DMS53 treated with DMSO at 0.1 percent for 48 hours (cell line): Measurements from ENCODE around the gene KDM6A.
"Not testable (repeated sequence)": the region's sequence is repeated elsewhere in the genome, so short reads cannot be mapped to it uniquely, and the experiment has no call there.

ENCODE experiments used
- DNase-seq: peaks from one replicate; lab custom pipeline; 2025; ENCODE audit not compliant: unreplicated experiment; lab: John Stamatoyannopoulos, UW

The KDM6A gene

GRCh38 chrX:44922980-44923379, 50.0 kb downstream of the KDM6A start:
- DNase-seq, result no peak

- DNase-seq, result no peak
Measured at GRCh38 chrX:44927398-44927797, 54.4 kb downstream of the KDM6A start.

- no peak for DNase-seq
Measured at GRCh38 chrX:44931441-44931973, 58.5 kb downstream of the KDM6A start.

- DNase-seq, result no peak
Measured at GRCh38 chrX:44935172-44935571, 62.2 kb downstream of the KDM6A start.

GRCh38 chrX:44935640-44936039, 62.7 kb downstream of the KDM6A start:
- no peak for DNase-seq

GRCh38 chrX:44937606-44938005, 64.6 kb downstream of the KDM6A start:
- no peak for DNase-seq

GRCh38 chrX:44938111-44938510, 65.1 kb downstream of the KDM6A start:
- DNase-seq, result no peak

GRCh38 chrX:44940541-44940940, 67.6 kb downstream of the KDM6A start:
- not testable (repeated sequence) for DNase-seq

GRCh38 chrX:44943007-44943406, 70.0 kb downstream of the KDM6A start:
- DNase-seq, result no peak

- no peak for DNase-seq
Measured at GRCh38 chrX:44944894-44945293, 71.9 kb downstream of the KDM6A start.

- DNase-seq, result no peak
Measured at GRCh38 chrX:44945736-44946135, 72.7 kb downstream of the KDM6A start.

GRCh38 chrX:44946771-44947170, 73.8 kb downstream of the KDM6A start:
- DNase-seq, result no peak

GRCh38 chrX:44947995-44948394, 75.0 kb downstream of the KDM6A start:
- DNase-seq, result no peak

GRCh38 chrX:44948406-44948805, 75.4 kb downstream of the KDM6A start:
- no peak for DNase-seq

- no peak for DNase-seq
Measured at GRCh38 chrX:44949125-44949524, 76.1 kb downstream of the KDM6A start.

GRCh38 chrX:44950471-44951366, 77.7 kb downstream of the KDM6A start:
- DNase-seq, result not testable (repeated sequence)

- DNase-seq, result no peak
Measured at GRCh38 chrX:44951572-44952067, 78.6 kb downstream of the KDM6A start.

- DNase-seq, result no peak
Measured at GRCh38 chrX:44952329-44953027, 79.5 kb downstream of the KDM6A start.

- DNase-seq, result no peak
Measured at GRCh38 chrX:44953734-44954502, 80.9 kb downstream of the KDM6A start.

- DNase-seq, result no peak
Measured at GRCh38 chrX:44954562-44954961, 81.6 kb downstream of the KDM6A start.

GRCh38 chrX:44957848-44958247, 84.9 kb downstream of the KDM6A start:
- DNase-seq, result no peak
